ENCODE data around the gene UGT1A5. TPM values are rescaled to one million over a fixed set of nuclear protein-coding genes. Genes with fewer than 3 reads are reported as not detected.

UGT1A5 gene
- total and polyA plus RNA-seq, 2 of the 13 experiments (the other 11 are each of a cell fraction or from before 2014, with no cell fraction given): not detected

DNA sequence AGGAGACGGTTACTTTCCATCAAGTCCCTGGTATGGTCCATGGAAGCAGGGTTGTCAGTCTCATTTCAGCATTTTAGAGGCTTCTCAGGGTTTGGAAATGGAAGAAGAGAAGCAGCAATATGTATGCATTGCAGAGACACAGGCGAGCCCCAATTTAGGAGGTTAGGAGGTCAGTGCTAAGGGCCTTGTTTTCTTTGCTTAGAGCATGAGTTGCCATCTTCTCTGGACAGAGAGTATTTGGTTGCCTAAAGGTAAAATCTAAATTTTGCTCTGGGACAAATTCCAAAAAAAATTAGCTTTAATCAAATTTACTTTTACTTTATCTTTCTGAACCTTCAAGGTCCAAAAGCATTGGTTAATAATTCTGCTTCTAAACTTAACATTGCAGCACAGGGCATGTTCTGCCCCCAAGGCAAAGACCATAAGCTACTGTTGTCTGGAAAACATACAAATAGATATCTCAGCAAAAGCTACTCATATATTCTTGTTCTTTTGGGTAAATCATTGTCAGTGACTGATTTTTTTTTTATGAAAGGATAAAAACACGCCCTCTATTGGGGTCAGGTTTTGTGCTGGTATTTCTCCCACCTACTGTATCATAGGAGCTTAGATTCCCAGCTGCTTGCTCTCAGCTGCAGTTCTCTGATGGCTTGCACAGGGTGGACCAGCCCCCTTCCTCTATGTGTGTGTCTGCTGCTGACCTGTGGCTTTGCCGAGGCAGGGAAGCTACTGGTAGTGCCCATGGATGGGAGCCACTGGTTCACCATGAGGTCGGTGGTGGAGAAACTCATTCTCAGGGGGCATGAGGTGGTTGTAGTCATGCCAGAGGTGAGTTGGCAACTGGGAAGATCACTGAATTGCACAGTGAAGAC lies 41.2 kb upstream of the UGT1A5 start, which contains the start of gene UGT1A9:
Gene UGT1A9, plus strand, starts transcription at position 609 of the 872 bp plus-strand sequence. Its CDS starts 37 bp downstream, at position 646.
- no peak for DNase-seq (ENCODE audit: low spot score)
- BruUV-seq (replicated peaks): no TSS peak
- WGBS (ENCODE audit: low lambda C conversion rate): 50% methylated on average over 5 of the region's 5 CpGs
- in situ Hi-C loops (cut with HindIII; ENCODE audit: extremely low pct_ligation_motif_present, low pct_unique_long_range_greater_than_20kb): no loop called here
- H3K9me3 ChIP-seq (ENCODE audit: low read length): no peaks in the 10 kb centered on the region
- no peaks in the 10 kb centered on the region for H3K36me3 ChIP-seq (replicated peaks in 1 of 2; ENCODE audit: control insufficient read depth in 1 of 2, insufficient read depth in 2 of 2, low read length in 2 of 2)
- ATAC-seq: no peak
- POLR2A ChIA-PET: no interaction called here
- H2AFZ ChIP-seq (ENCODE audit: low read length): no peak within 1 kb of the TSS
- no peak within 1 kb of the TSS for H3K27ac ChIP-seq (ENCODE audit: extremely low read length, insufficient read depth, low read length)
- no peaks in the 10 kb centered on the region for H3K27me3 ChIP-seq (ENCODE audit: control insufficient read depth in 1 of 2, insufficient read depth in 2 of 2, low read length in 2 of 2)
- intact Hi-C loops (cut with micrococcal nuclease; ENCODE audit: unreplicated experiment): no loop called here
- no peak within 1 kb of the TSS for H3K4me3 ChIP-seq (replicated peaks in 1 of 3; ENCODE audit: insufficient read depth in 1 of 3, low read depth in 2 of 3, low read length in 3 of 3)
- H3K9ac ChIP-seq (ENCODE audit: insufficient read depth, low read depth, low read length): no peak within 1 kb of the TSS
- no peak within 1 kb of the TSS for H3K4me2 ChIP-seq (ENCODE audit: low read depth, low read length)
- H3K79me2 ChIP-seq (ENCODE audit: insufficient read depth, low read length): no peaks in the 10 kb centered on the region
- H3K4me1 ChIP-seq (ENCODE audit: insufficient read depth, low read length): no peaks in the 10 kb centered on the region
- no peak for FAIRE-seq
- H4K20me1 ChIP-seq (ENCODE audit: insufficient read depth, low read length): no peaks in the 10 kb centered on the region
- CTCF ChIA-PET (ENCODE audit: low intra/inter-chr PET ratio, low total read pairs): no interaction called here
- TF ChIP-seq ZNF431 (CRISPR knock-in tag; IDR thresholded peaks at IDR 0.05; ENCODE audit: borderline replicate concordance, low read depth) (no peak), HIVEP1 (CRISPR knock-in tag; IDR thresholded peaks at IDR 0.05) (no peak), ZBTB7B (CRISPR knock-in tag; IDR thresholded peaks at IDR 0.05) (no peak), ZNF335 (CRISPR knock-in tag; IDR thresholded peaks at IDR 0.05) (no peak), NR1H2 (CRISPR knock-in tag; IDR thresholded peaks at IDR 0.05; ENCODE audit: borderline replicate concordance, low read depth) (no peak), ARHGAP35 (CRISPR knock-in tag; IDR thresholded peaks at IDR 0.05; ENCODE audit: borderline replicate concordance) (no peak), ZNF552 (CRISPR knock-in tag; IDR thresholded peaks at IDR 0.05; ENCODE audit: borderline replicate concordance) (no peak), ZNF512B (CRISPR knock-in tag; IDR thresholded peaks at IDR 0.05; ENCODE audit: borderline replicate concordance) (no peak), AGO1 (IDR thresholded peaks at IDR 0.05; ENCODE audit: low read depth, low read length, poor library complexity, severe bottlenecking) (no peak), KLF9 (CRISPR knock-in tag; IDR thresholded peaks at IDR 0.05; ENCODE audit: low read depth) (no peak)
- TF ChIP-seq, protein P1, sequence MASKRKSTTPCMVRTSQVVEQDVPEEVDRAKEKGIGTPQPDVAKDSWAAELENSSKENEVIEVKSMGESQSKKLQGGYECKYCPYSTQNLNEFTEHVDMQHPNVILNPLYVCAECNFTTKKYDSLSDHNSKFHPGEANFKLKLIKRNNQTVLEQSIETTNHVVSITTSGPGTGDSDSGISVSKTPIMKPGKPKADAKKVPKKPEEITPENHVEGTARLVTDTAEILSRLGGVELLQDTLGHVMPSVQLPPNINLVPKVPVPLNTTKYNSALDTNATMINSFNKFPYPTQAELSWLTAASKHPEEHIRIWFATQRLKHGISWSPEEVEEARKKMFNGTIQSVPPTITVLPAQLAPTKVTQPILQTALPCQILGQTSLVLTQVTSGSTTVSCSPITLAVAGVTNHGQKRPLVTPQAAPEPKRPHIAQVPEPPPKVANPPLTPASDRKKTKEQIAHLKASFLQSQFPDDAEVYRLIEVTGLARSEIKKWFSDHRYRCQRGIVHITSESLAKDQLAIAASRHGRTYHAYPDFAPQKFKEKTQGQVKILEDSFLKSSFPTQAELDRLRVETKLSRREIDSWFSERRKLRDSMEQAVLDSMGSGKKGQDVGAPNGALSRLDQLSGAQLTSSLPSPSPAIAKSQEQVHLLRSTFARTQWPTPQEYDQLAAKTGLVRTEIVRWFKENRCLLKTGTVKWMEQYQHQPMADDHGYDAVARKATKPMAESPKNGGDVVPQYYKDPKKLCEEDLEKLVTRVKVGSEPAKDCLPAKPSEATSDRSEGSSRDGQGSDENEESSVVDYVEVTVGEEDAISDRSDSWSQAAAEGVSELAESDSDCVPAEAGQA (IDR thresholded peaks at IDR 0.05; ENCODE audit: low read depth): no peak
- TF ChIP-seq, protein P1 (CRISPR knock-in tag; IDR thresholded peaks at IDR 0.05; ENCODE audit: borderline replicate concordance): no peak

Data from HepG2 (cell line).